GM18505 (cell line): Measurements from ENCODE around the gene FAM20B.

Source experiments
- ATAC-seq: cut with Tn5 transposase; IDR thresholded peaks from one replicate; pipeline ENCODE4 v1.9.1; 2021; ENCODE audit not compliant: unreplicated experiment
- POLR2A ChIP-seq: IDR thresholded peaks from 4 replicates; pipeline ENCODE4 v1.6.1; 2011; ENCODE audit warnings: borderline replicate concordance; ENCODE audit not compliant: insufficient read depth, insufficient read length; ENCODE audit errors: extremely low read depth

FAM20B gene

DNA sequence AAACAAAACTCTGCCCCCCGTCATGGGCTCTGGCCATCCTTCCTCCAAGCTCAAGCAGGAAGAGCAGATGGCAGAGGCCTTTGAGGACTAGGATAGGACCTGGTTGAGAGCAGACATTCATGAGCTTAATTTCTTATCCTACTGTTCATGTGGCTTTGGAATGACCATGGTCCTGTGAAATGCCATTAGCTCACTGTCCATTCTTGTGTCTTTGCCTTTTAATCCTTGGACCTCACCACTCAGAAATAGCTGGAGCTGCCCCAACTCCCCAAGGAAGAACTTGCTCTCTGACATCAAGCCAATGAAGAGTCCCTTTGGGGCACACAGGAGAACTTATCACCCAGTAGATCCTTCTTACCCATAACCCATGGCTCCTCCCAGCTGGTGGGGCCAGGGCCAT lies 11.6 kb upstream of the FAM20B start:
- TF ChIP-seq POLR2A, result no peak
- ATAC-seq, result no peak

DNA sequence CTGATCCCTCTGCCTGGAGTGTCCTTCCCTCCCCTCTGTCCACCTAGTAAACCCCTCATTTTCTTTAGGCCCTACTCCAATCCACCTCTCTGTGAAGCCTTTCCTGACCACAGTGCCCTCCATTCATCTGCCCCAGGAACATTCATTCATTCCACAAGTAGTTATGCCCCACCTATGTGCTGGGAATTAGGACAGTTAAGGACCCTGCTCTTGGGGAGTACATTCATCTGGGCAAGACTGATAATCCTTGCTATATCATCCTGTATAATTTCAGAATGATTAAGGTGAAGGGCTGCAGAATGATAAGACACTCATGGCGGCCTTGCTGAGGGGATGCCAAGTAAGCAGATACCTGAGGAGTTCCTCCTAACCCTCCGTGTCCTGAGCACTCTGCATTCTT lies 10.3 kb upstream of the FAM20B start:
- no peak for TF ChIP-seq POLR2A
- no peak for ATAC-seq

DNA sequence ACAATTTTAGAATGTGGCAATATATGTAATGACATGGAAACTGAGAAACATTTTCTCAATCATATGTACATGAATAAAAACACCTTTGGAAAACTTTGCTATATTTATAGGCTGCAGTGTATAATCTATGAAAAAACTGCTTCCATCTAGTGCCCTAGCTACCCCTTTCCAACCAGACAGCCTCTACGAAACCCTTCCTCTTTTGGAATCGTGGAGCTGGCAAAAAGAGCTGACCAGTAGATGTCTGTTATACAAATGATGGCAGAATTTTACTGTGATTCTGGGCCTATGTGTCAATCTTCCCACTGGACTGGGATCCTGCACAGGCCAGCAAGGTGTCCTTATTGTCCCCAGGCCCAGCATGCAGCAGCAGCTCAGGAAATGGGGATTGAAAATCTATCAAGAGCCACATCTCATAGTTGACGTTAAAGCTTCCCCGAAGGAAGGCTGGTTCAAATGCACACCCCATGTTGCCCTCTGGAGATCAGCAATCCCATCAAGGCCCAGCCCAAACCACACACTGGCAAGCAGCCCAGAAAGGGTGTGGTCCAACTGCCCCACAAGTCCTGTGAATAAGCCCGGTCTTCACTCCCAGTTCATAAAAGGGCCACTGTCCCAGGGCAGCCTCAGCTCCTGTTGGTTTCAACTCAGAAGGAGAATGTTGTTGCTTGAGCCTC lies 8.8 kb upstream of the FAM20B start:
- ATAC-seq, result no peak
- no peak for TF ChIP-seq POLR2A

DNA sequence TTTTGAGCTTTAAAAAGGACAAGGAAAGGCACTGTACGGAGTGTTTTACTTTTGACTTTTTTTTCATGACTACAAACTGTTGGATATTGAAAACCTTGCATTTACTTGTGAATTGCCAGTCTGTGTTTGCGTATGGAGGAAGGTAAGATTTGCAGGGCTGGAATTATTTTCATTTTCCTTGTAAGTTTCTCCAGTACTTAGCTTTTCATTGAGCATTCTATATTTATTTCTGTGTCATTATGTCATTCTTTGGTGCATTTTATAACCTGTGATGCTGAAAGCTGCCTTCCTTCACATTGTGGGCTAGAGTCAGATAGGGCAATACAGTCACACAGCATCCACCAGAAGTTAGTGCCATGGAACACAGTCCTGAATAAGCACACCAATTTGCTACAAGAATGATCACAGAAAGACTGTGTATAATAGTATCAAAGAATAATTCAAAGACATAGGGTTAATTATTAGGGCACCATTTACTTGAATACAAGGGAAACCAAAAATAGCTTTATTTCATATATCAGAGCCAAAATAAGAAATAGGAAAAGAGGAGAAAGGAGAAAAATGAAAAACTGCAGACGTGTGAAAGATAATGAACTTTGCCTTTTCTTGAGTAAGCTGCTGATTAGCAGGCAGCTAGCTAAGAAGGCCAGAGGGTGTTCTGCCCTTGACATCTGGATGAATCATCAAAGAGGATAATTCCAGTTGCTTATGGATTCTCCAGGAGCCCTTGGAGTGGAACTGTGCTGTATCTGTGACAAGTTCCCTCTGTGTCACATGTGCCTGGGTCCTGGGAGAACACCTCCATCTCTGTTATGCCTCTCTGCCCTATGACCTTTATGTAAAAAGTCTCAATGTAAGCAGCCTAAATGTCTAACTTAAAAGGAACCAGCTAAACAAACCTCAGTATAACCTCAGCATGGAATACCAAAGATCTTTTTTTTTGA lies 8.0 kb upstream of the FAM20B start:
- no peak for TF ChIP-seq POLR2A
- ATAC-seq, result no peak

DNA sequence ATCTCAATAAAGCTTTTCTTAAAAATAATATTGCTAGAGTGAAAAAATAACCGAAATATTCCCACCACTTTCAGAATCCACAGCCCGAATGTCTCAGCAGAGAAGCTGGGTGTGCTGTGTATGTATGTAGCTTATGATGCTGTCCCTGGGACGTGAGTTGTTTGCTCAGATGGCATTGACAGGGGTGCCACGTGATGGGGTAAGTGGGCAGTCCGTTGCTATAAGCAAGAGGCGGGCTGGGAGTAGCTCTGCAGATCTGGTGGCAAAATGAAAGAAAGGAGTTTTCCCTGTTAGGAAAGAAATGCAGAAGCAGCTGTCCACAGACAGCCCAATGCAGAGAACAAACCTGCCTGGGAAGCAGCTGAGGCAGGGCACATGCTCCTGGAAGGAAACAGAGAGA lies 3.8 kb upstream of the FAM20B start:
- no peak for TF ChIP-seq POLR2A
- no peak for ATAC-seq

DNA sequence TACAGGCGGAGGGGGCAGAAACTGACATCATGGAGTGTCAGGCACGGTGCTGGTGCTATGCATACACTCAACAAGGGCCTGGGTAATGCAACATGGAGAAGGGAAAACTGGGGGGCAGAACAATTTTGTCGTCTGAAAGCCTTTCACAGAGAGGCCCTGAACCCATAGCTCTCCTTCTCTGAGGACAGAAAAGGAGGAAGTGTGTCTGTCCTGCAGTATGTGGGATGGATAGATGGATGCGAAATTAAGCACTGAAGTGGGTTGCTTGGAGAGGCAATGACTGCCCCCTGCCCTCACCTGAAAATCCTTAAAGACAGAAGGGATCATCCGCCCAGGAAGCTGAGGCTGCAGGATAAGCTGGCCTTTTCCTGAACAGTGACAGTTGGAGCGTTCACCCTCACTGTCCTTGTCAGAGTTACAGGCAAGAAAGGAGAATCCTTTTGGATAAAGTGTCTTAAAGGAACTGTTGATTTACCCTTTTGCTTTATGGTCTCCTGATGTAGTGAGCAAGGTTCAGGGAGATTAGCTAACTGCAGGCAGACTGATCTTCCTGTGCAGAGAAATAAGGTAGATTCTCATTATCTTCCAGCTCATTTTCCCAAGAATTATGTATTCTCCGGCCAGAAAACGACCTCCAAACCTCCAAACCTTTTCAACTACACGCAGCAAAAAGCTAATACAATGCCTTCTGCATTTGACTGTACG lies 1.6 kb upstream of the FAM20B start:
- no peak for ATAC-seq
- TF ChIP-seq POLR2A, result no peak

DNA sequence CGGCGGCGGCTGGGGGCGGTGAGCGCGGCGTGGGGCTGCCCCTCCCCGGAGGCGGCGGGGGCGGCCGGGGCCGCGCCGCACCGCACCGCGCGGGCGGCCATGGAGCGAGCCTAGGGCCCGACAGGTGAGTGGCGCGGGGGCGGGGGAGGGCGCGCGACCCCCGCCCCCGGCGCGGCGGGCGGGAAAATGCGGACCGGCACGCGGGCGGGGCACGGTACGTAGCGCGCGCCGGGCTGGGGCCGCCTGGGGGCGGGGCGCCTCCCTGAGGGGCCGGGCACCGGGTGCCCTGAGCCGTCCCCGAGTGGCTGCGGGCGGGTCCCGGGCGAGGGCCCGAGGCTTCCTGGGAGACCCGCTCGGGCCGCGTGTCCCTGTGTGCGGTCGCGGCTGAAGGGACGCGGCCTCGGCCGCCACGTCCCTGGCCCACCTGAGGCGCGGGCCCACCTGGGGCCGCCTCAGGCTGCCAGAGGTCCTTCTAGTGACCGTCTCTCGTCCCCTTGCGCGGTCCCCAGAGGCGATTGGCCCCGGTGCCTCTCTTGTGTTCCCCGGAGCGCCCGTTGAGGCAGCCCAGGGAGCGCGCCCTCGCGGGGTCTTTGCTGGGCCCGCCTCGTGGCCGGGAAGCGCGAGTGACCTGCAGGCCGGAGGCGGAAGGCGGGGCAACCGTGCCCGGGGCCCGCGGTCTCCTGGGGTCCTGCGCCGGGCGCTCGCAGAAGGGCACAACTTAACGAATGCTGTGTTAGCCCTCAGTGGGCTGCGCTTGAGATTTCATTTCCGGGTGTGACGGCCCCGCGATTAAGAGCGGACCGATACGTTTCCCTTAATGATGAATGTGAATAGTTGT lies 500 bp downstream of the FAM20B start:
- peak; percentile 40 for TF ChIP-seq POLR2A
- peak; percentile 77 for ATAC-seq

DNA sequence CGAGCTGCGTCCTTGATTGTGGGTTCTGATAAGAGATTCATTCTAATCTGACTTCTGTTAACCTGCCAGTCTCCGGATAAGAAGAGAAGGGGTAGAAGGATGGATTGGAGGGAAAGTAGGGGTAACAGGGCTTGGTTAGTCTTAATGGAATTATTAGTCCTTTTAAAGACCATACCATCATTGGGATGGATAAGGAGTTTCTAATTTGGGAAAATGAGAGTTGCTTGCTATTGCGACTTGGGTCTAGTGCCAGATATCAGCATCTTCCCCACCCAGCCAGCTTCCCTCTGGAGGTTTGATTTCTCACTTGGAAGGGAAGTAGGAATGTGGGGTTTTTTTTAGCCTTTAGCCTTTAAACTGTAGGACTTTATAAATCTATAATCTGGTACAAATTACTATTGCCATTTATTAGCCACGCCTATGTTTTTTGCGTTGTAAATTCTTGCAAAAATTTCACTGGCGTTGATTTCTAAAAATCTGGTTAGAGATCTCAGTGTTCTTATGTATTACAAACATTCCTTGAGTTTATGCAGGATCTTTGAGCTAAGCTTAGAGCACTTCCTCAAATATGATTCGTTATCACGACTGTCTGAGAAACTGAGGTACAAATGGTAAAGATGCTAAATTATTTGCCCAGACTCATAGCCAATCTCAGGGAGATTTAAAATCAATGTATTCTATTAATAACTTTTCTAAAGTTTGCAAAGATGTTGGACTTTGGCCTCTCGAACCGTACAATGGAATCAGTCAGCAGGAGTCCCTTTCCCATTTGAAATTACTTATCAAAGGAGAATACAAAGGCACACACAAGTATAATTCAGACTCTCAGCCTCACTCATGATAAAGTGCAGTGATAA lies 1.3 kb downstream of the FAM20B start:
- TF ChIP-seq POLR2A, result no peak
- ATAC-seq, result no peak

DNA sequence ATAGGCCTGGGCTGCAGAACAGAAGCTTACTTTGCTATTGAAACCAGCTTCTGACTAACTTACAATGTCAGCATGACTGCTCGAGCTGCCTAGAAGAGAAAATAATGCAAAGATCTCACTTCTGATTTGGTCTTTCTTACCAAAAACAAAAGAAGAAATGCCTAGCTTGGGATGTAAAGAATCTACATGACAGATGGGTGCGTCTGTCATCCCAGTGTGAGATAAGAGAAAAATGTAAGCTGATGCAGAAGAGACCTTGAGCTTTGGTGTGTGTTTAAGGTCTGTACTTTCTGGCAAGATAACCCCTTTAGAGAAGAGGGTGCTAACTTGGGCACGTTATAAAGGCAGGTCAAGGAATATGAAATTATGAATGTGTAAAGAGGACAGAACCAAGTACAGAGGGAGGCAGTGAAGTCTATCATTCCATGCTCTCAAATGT lies 3.6 kb downstream of the FAM20B start:
- ATAC-seq, result no peak

DNA sequence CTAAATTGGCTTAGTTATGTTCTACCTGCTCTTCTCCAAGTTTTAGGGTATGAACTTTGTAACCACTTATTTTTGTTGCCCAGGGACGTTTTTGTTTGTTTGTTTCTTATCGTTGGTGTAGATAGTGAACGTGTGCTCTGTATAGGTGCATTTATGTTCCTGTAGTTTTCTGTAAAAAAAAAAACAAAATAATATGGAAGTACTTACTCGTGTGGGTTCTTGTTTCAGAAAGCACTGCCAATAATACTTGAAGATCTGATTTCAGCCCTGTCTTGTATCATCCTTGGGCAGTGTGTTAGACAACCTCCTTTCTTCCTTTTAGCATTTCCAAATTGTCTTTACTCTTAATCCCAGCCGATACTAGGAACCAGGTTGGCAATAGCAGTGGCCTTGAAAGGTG lies 4.4 kb downstream of the FAM20B start:
- no peak for ATAC-seq

More for the DNA sequence above, 3.6 kb downstream of the FAM20B start:
- no peak for TF ChIP-seq POLR2A

DNA sequence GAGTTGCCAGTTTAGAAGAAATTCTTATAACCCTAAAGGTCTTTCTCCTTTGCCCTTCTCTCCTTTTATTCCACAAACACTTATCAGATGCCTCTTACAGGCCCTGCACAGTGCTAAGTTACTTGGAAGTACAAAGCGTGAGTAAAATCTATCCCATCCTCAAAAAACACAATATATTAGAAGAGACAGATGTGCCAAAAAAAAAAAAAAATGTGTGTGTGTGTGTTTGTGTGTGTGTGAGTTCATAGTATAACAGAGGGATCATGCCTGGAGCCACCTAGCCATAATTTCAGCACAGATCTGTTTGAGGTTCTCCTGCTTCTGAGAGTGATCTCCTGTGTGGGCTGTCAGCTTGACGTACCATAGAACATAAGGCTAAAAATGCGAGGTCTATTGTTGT lies 5.0 kb downstream of the FAM20B start:
- ATAC-seq, result no peak
- no peak for TF ChIP-seq POLR2A

More for the DNA sequence above, 4.4 kb downstream of the FAM20B start:
- no peak for TF ChIP-seq POLR2A

DNA sequence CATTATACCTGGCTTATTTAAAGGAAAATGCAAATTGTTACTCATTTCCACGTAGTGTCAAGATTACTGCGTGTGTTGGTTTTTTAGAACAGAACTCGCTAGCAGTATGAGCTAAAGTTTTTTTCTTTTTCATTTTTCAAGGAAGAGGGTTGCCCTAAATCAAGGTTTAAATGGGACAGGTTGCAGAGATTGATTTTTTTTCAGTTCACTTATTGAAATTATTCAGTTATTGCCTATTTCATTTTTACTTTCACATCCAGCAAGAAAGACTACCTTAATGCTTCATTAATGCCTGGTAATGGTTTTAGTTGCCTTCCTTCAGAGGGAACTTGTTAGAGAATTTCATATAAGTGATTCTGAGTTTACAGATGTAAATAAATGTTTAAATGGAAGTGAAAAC lies 5.6 kb downstream of the FAM20B start:
- no peak for ATAC-seq
- no peak for TF ChIP-seq POLR2A

DNA sequence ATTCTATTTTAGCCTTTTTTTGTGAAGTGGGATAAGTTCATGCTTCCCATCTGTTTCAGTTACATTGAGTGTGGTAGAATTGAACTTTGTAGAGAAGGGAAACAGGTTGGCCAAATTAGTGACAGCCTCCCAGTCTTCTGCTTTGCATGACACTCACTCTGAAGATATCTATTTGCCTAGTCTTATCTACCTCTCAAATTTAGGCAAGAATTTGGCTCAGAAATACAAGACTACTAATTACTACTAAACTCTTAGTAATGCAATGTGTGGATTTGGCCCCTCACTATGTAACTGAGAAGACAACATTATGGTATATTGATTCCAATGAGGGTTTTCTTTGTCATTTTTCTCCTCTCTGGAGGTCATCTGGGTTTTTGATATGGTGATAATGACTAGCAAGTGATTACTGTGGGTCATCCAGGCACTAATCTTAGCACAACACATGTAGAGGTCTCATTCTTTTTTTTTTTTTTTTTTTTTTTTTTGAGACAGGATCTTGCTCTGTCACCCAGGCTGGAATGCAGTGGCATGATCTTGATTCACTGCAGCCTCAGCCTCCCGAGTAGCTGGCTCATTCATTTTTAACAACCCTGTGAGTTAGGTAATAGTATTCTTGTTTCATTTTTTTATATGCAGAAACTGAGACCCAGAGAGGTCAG lies 6.3 kb downstream of the FAM20B start:
- no peak for TF ChIP-seq POLR2A
- no peak for ATAC-seq
